ENCODE measurements around the gene UNC119B. TPM values are rescaled to one million over a fixed set of nuclear protein-coding genes. Genes with fewer than 3 reads are reported as not detected.

UNC119B gene
- total RNA-seq, 1 experiment from 2014 or later, result 33.8 TPM

- H4K20me1 ChIP-seq (ENCODE audit: insufficient read depth), result no peaks in the 10 kb centered on the region
- H3K79me2 ChIP-seq (ENCODE audit: insufficient read depth, low read length), result no peaks in the 10 kb centered on the region
- intact Hi-C loops (cut with micrococcal nuclease), result no loop called here
- POLR2A ChIA-PET, result no interaction called here
- H3K9ac ChIP-seq (ENCODE audit: low read length), result no peak overlapping the region
- no peaks in the 10 kb centered on the region for H3K27me3 ChIP-seq (ENCODE audit: insufficient read depth, low read length)
- DNase-seq (ENCODE audit: low read depth, low spot score) (no peak), ATAC-seq (no peak)
- H3K36me3 ChIP-seq (ENCODE audit: control insufficient read depth in 1 of 2, insufficient read depth in 2 of 2, low read length in 2 of 2), result no peaks in the 10 kb centered on the region
- no peak overlapping the region for H3K4me2 ChIP-seq (ENCODE audit: low read length)
- no peak overlapping the region for H3K4me3 ChIP-seq (replicated peaks in 1 of 2; ENCODE audit: low read depth in 1 of 2, low read length in 2 of 2)
- H3K9me3 ChIP-seq (ENCODE audit: control insufficient read depth in 1 of 2, insufficient read depth in 1 of 2, low read depth in 1 of 2, low read length in 2 of 2), result no peaks in the 10 kb centered on the region
- TF ChIP-seq ATF3 (IDR thresholded peaks at IDR 0.05), result no peak
- TF ChIP-seq ZFX (IDR thresholded peaks at IDR 0.05), result no peak
- CTCF ChIA-PET, result interaction anchor here (1.0 kb wide), 1 partner anchor 235 kb away, joined by 3 read pairs; no protein-coding TSS in a partner anchor
- H3K4me1 ChIP-seq (ENCODE audit: control insufficient read depth in 1 of 2, insufficient read depth in 2 of 2, low read length in 2 of 2), result no peaks in the 10 kb centered on the region
- no peak overlapping the region for H2AFZ ChIP-seq (ENCODE audit: low read depth, low read length, poor library complexity, severe bottlenecking)
- no peak overlapping the region for H3K27ac ChIP-seq (ENCODE audit: low read depth, low read length)
- no TSS peak for BruUV-seq (replicated peaks)
- RAD21 ChIA-PET (ENCODE audit: low non-redundant PET in 1 of 2, low total read pairs in 2 of 2, uncharacterized antibody in 2 of 2, unreplicated experiment in 2 of 2), result no interaction called here
- no peaks in the 10 kb centered on the region for H3K9me2 ChIP-seq (ENCODE audit: insufficient read depth)
Measured at GRCh38 chr12:120736404-120737331, 26.4 kb downstream of the UNC119B start.

GRCh38 chr12:120737557-120738251 lies 27.4 kb downstream of the UNC119B start:
- H3K27ac ChIP-seq (ENCODE audit: low read depth, low read length), result no peak overlapping the region
- no peak for ATAC-seq
- ChIA-PET RAD21 (ENCODE audit: low non-redundant PET in 1 of 2, low total read pairs in 2 of 2, uncharacterized antibody in 2 of 2, unreplicated experiment in 2 of 2) (no interaction called here), POLR2A (no interaction called here), CTCF (no interaction called here)
- no peak overlapping the region for H3K4me2 ChIP-seq (ENCODE audit: low read length)
- H3K4me3 ChIP-seq (replicated peaks in 1 of 2; ENCODE audit: low read depth in 1 of 2, low read length in 2 of 2), result no peak overlapping the region
- no peak overlapping the region for H3K9ac ChIP-seq (ENCODE audit: low read length)
- H2AFZ ChIP-seq (ENCODE audit: low read depth, low read length, poor library complexity, severe bottlenecking), result no peak overlapping the region
- no peak for TF ChIP-seq ZNF274 (IDR thresholded peaks at IDR 0.05; ENCODE audit: low read depth, low read length)
- no peak for TF ChIP-seq POLR2AphosphoS5 (IDR thresholded peaks at IDR 0.05; ENCODE audit: low read depth, low read length)
- no peak for TF ChIP-seq EZH2 (IDR thresholded peaks at IDR 0.05)
- no peak for TF ChIP-seq ZBTB33 (IDR thresholded peaks at IDR 0.05; ENCODE audit: extremely low read depth, insufficient replicate concordance, low read length)
- BruUV-seq (replicated peaks), result no TSS peak
- no peaks in the 10 kb centered on the region for H3K9me2 ChIP-seq (ENCODE audit: insufficient read depth)
- H3K9me3 ChIP-seq (ENCODE audit: control insufficient read depth in 1 of 2, insufficient read depth in 1 of 2, low read depth in 1 of 2, low read length in 2 of 2), result no peaks in the 10 kb centered on the region
- no peaks in the 10 kb centered on the region for H3K79me2 ChIP-seq (ENCODE audit: insufficient read depth, low read length)
- no peaks in the 10 kb centered on the region for H3K27me3 ChIP-seq (ENCODE audit: insufficient read depth, low read length)
- intact Hi-C loops (cut with micrococcal nuclease), result no loop called here
- H3K36me3 ChIP-seq (ENCODE audit: control insufficient read depth in 1 of 2, insufficient read depth in 2 of 2, low read length in 2 of 2), result no peaks in the 10 kb centered on the region
- no peaks in the 10 kb centered on the region for H3K4me1 ChIP-seq (ENCODE audit: control insufficient read depth in 1 of 2, insufficient read depth in 2 of 2, low read length in 2 of 2)
- H4K20me1 ChIP-seq (ENCODE audit: insufficient read depth), result no peaks in the 10 kb centered on the region
- no peak for DNase-seq (ENCODE audit: low read depth, low spot score)

All from HCT116 (cell line).